ENCODE data around the gene CCDC88B. TPM values are rescaled to one million over a fixed set of nuclear protein-coding genes. Genes with fewer than 3 reads are reported as not detected.

CCDC88B gene
- total RNA-seq, 4 donors from 2014 or later = 7.6 to 9.4 (median 8.5) TPM

DNA sequence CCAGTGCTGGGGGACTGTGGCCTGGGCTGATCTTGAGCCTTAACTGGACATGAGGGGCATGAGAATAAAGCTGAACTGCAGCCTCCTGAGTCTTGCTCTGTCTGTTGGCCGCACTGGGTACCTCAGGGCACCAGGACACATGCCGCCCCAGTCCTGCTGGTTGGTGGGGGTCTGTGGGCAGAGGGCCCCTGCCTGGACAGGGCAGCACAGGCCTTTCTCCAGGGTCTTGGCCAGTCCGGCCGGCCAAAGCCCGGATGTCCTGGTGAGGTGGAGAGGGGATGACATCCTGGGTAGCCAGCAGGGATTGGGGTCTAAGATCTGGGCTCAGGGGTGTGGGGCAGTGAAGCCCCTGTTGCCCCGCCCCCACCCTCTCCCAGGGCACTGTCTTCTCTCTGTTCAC, 17.4 kb downstream of the CCDC88B start:
- ATAC-seq = no peak
- WGBS, 2 donors (ENCODE audit: low coverage in 1 of 2) = 86% methylated on average over 3 of the region's 6 CpGs; no CpG with 5 or more reads in 1 of the 2 donors
- Histone ChIP-seq H3K4me3 (no peak overlapping the region), H3K36me3 (peaks cover 0 to 21% of the 10 kb centered on the region in 2 donors), H3K27me3 (no peaks in the 10 kb centered on the region), H3K4me1 (peaks cover 0 to 55% (median 25%) of the 10 kb centered on the region in 3 donors), H3K9me3 (no peaks in the 10 kb centered on the region), H3K27ac (peak overlapping the region in 3 of 4 donors; percentile 84 to 92 (median 87))
- TF ChIP-seq POLR2AphosphoS5 (IDR thresholded peaks at IDR 0.05) (no peak), POLR2A (IDR thresholded peaks at IDR 0.05) (no peak), EP300 (IDR thresholded peaks at IDR 0.05) (no peak)
- TF ChIP-seq, protein P1, sequence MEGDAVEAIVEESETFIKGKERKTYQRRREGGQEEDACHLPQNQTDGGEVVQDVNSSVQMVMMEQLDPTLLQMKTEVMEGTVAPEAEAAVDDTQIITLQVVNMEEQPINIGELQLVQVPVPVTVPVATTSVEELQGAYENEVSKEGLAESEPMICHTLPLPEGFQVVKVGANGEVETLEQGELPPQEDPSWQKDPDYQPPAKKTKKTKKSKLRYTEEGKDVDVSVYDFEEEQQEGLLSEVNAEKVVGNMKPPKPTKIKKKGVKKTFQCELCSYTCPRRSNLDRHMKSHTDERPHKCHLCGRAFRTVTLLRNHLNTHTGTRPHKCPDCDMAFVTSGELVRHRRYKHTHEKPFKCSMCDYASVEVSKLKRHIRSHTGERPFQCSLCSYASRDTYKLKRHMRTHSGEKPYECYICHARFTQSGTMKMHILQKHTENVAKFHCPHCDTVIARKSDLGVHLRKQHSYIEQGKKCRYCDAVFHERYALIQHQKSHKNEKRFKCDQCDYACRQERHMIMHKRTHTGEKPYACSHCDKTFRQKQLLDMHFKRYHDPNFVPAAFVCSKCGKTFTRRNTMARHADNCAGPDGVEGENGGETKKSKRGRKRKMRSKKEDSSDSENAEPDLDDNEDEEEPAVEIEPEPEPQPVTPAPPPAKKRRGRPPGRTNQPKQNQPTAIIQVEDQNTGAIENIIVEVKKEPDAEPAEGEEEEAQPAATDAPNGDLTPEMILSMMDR (IDR thresholded peaks at IDR 0.05) = no peak

DNA sequence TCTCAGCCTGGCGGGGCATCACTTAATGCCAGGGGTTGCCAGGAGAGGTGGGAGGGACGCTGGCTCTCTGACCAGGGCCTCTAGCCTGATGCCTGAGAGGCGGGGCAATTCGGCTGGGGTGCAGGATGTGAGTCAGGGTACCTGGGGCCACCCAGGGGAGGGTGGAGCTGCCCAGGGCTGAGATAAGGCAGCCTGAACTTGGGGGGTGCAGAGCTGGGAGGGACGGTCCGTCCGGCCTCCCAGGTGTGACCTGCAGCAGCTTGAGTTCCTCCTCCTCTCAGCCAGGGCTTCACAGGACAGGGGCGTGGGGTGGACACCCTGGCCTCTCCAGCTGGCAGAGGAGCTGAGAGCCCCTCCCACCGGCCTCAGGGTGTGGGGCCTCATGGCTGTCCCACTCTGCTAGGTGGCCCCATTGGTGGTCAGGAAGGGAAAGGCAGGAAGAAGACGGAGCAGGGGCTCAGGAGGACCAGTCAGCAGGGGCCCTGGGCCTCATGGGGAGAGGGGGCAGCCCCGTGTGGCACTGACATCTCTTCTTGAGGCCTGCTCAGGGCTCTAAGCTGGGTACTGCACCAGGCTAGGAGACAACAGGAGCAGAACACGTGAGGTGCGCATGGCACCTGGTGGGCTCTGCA, 18.0 kb downstream of the CCDC88B start:
- Histone ChIP-seq H3K27ac (peak overlapping the region; percentile 47 to 92 (median 86)), H3K27me3 (no peaks in the 10 kb centered on the region), H3K36me3 (peaks cover 0 to 27% of the 10 kb centered on the region in 2 donors), H3K4me3 (peak overlapping the region in 1 of 2 donors; percentile 89), H3K9me3 (no peaks in the 10 kb centered on the region), H3K4me1 (peaks cover 0 to 55% (median 25%) of the 10 kb centered on the region in 3 donors)
- no CpG with 5 or more reads among the region's 13 CpGs for WGBS, 2 donors (ENCODE audit: low coverage in 1 of 2)
- ATAC-seq = no peak
- no peak for TF ChIP-seq POLR2AphosphoS5 (IDR thresholded peaks at IDR 0.05)
- no peak for TF ChIP-seq POLR2A (IDR thresholded peaks at IDR 0.05)
- TF ChIP-seq, protein P1 (IDR thresholded peaks at IDR 0.05) = no peak
- no peak for TF ChIP-seq EP300 (IDR thresholded peaks at IDR 0.05)

DNA sequence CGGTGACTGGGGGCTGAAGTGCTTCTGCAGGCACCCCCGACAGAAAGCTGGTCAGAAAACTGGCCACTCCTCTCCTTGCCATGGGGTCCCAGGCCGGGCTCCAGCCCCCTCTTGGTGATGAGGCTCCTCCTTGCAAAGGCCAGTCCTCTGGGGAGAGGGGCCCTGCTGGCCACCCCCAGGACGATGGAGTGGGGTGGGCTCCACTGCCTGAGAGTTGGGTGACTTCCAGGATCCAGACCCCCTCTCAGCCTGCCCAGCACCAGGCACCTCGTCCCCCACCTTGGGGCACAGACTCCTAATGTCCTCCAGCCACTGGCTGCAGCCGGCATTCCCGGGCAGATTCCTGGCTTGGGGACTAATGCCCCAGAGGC, 18.5 kb downstream of the CCDC88B start:
- no peaks in the 10 kb centered on the region for H3K9me3 ChIP-seq
- H3K4me3 ChIP-seq = peak overlapping the region; percentile 60 to 89
- TF ChIP-seq POLR2A (IDR thresholded peaks at IDR 0.05) = no peak
- TF ChIP-seq POLR2AphosphoS5 (IDR thresholded peaks at IDR 0.05) = no peak
- TF ChIP-seq, protein P1 (IDR thresholded peaks at IDR 0.05) = no peak
- no peak for TF ChIP-seq EP300 (IDR thresholded peaks at IDR 0.05)
- H3K27ac ChIP-seq = peak overlapping the region; percentile 47 to 92 (median 86)
- peaks cover 0 to 55% (median 25%) of the 10 kb centered on the region in 3 donors for H3K4me1 ChIP-seq
- no CpG with 5 or more reads among the region's 7 CpGs for WGBS, 2 donors (ENCODE audit: low coverage in 1 of 2)
- no peak for ATAC-seq
- no peaks in the 10 kb centered on the region for H3K27me3 ChIP-seq
- peaks cover 0 to 32% of the 10 kb centered on the region in 2 donors for H3K36me3 ChIP-seq

DNA sequence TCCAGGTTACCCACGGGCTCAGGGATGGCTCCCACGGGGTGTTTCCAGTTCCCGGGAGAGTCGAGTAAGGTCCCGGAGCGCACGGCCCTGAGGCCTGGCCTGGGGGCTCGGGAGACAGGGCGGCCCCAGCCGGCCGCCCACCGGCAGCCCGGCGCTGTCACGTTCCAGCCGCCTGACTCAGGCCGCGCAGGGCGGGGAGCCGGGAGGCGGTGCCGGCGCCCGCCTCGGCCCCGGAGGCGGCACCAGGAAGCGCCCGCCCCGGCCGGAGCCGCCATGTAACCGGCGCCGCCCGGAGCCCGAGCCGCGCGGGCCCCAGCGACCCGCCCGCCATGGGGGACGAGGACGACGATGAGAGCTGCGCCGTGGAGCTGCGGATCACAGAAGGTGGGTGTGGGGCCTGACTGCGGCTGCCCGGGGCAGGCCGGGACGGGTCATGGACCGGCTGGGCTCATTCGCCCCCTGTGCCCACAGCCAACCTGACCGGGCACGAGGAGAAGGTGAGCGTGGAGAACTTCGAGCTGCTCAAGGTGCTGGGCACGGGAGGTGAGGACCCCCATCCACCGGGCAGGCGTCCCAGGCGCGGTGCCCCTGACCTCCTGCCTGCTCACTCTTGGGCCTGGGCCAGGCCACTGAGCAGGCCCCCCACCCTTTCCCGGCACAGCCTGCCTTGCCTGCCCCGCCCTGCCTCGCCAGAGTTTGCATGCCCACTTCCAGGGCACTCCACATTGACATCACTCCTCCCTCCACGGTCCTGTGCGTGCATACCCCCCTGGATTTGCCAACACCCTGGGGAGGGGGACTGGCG, 19.1 kb downstream of the CCDC88B start, which contains the start of gene RPS6KA4:
RPS6KA4 (plus strand) TSS at position 256 of the 805 bp plus-strand sequence; CDS start at position 330, 74 bp downstream.
- H3K4me3 ChIP-seq = peak within 1 kb of the TSS; percentile 60 to 89
- no peak for TF ChIP-seq POLR2AphosphoS5 (IDR thresholded peaks at IDR 0.05)
- TF ChIP-seq, protein P1 (IDR thresholded peaks at IDR 0.05) = peak in 1 of 4 experiments; percentile 31
- peak; percentile 76 for TF ChIP-seq POLR2A (IDR thresholded peaks at IDR 0.05)
- no peak for TF ChIP-seq EP300 (IDR thresholded peaks at IDR 0.05)
- peaks cover 0 to 38% of the 10 kb centered on the region in 2 donors for H3K36me3 ChIP-seq
- 0 to 2% methylated on average over 5 to 6 of the region's 70 CpGs for WGBS, 2 donors (ENCODE audit: low coverage in 1 of 2)
- peak within 1 kb of the TSS; percentile 47 to 92 (median 86) for H3K27ac ChIP-seq
- no peaks in the 10 kb centered on the region for H3K9me3 ChIP-seq
- H3K4me1 ChIP-seq = peaks cover 0 to 55% (median 25%) of the 10 kb centered on the region in 3 donors
- H3K27me3 ChIP-seq = no peaks in the 10 kb centered on the region
- ATAC-seq = peak; percentile 91

All from gastroesophageal sphincter (tissue), 4 donors.